B cell (primary cell): ENCODE measurements around the gene PRKCQ. TPM values are rescaled to one million over a fixed set of nuclear protein-coding genes. Genes with fewer than 3 reads are reported as not detected.

Experiments
- ATAC-seq: fragments of 200-7000 bp; cut with Tn5 transposase; one replicate; pipeline ENCODE4 v1.10.0; 2021; ENCODE audit warnings: low read depth, mild to moderate bottlenecking, moderate number of reproducible peaks, moderate library complexity
- CTCF ChIA-PET: fragments of 350-600 bp; sonication (Branson Sonifier 250); formaldehyde crosslinking; loops from one replicate; lab custom pipeline; 2021; ENCODE audit warnings: antibody characterized with exemption, inconsistent platforms; lab: Charles Lee
- POLR2A ChIA-PET: fragments of 350-600 bp; sonication (Branson Sonifier 250); formaldehyde crosslinking; loops from one replicate; lab custom pipeline; 2021; ENCODE audit warnings: antibody characterized with exemption; lab: Charles Lee
- DNase-seq: peaks from one replicate; pipeline ENCODE4 v3.0.0; 2013
- H2AFZ ChIP-seq: 2 replicates; pipeline ENCODE4 v1.6.1; 2012; ENCODE audit warnings: mild to moderate bottlenecking, low read depth, low read length; ENCODE audit not compliant: insufficient read depth, poor library complexity, severe bottlenecking
- H3K27ac ChIP-seq, 2 donors: 1 replicate in 1 of 2; 2 replicates in 1 of 2; pipeline ENCODE4 v1.5.1; 2012 to 2013; ENCODE audit warnings: low read length in 2 of 2, mild to moderate bottlenecking in 2 of 2, moderate library complexity in 1 of 2
- H3K27me3 ChIP-seq, 4 experiments: fragments of 200-600 bp in 1 of 4; sonication (generic) in 1 of 4; replicated peaks in 1 of 4; 1 replicate in 2 of 4; 2 replicates in 2 of 4; pipeline versions ENCODE4 v1.6.1 to v1.7.0; 2013 to 2016; ENCODE audit warnings: low read length in 3 of 4, mild to moderate bottlenecking in 2 of 4, mixed read lengths in 1 of 4, moderate library complexity in 1 of 4; ENCODE audit not compliant: insufficient read depth in 4 of 4, control insufficient read depth in 3 of 4; ENCODE audit errors: control extremely low read depth in 1 of 4
- H3K36me3 ChIP-seq, 2 experiments: replicated peaks in 1 of 2; 1 replicate in 1 of 2; 2 replicates in 1 of 2; pipeline versions ENCODE4 v1.6.1 to v1.7.1; 2013; ENCODE audit warnings: low read length in 1 of 2; ENCODE audit not compliant: insufficient read depth in 2 of 2, control insufficient read depth in 1 of 2; ENCODE audit errors: control extremely low read depth in 1 of 2, extremely low read depth in 1 of 2
- H3K4me1 ChIP-seq, 2 donors: fragments of 200-600 bp in 1 of 2; sonication (generic) in 1 of 2; 1 replicate in 1 of 2; 2 replicates in 1 of 2; pipeline versions ENCODE4 v1.5.1 to v1.6.1; 2013 to 2017; ENCODE audit warnings: low read length in 2 of 2; ENCODE audit not compliant: control insufficient read depth in 2 of 2, insufficient read depth in 2 of 2
- H3K4me2 ChIP-seq: replicated peaks from 2 replicates; pipeline ENCODE3; 2012; ENCODE audit warnings: mild to moderate bottlenecking, low read depth, low read length; ENCODE audit not compliant: poor library complexity, severe bottlenecking
- H3K4me3 ChIP-seq, 5 experiments: fragments of 200-600 bp in 1 of 5; sonication (generic) in 1 of 5; 1 replicate in 3 of 5; 2 replicates in 2 of 5; pipeline versions ENCODE4 v1.5.1 to v1.7.0; 2011 to 2016; ENCODE audit warnings: low read length in 4 of 5, mild to moderate bottlenecking in 4 of 5, low read depth in 2 of 5, control low read depth in 1 of 5, moderate library complexity in 1 of 5; ENCODE audit not compliant: insufficient read depth in 1 of 5; ENCODE audit errors: control extremely low read depth in 1 of 5, extremely low read depth in 1 of 5
- H3K79me2 ChIP-seq: fragments of 200-600 bp; sonication (generic); one replicate; pipeline ENCODE4 v1.6.0; 2016; ENCODE audit warnings: low read length; ENCODE audit not compliant: control insufficient read depth, insufficient read depth
- H3K9ac ChIP-seq: fragments of 200-600 bp; sonication (generic); 2 replicates; pipeline ENCODE4 v1.6.1; 2017; ENCODE audit warnings: mild to moderate bottlenecking, low read length, moderate library complexity
- H3K9me3 ChIP-seq, 3 donors: one replicate each; pipeline versions ENCODE4 v1.6.1 to v1.7.1; 2013; ENCODE audit warnings: low read length in 2 of 3; ENCODE audit not compliant: control insufficient read depth in 2 of 3, insufficient read depth in 1 of 3; ENCODE audit errors: control extremely low read depth in 1 of 3
- H4K20me1 ChIP-seq: 2 replicates; pipeline ENCODE4 v1.6.0; 2012; ENCODE audit warnings: mild to moderate bottlenecking, low read length; ENCODE audit not compliant: insufficient read depth, control insufficient read depth, poor library complexity, severe bottlenecking
- H3K27ac Mint-ChIP-seq: one replicate; pipeline ENCODE4 v1.8.0; 2021; ENCODE audit warnings: mixed read lengths
- H3K27me3 Mint-ChIP-seq: one replicate; pipeline ENCODE4 v1.8.0; 2021; ENCODE audit warnings: mixed read lengths
- H3K4me1 Mint-ChIP-seq: one replicate; pipeline ENCODE4 v1.8.0; 2021; ENCODE audit warnings: mixed read lengths
- H3K4me3 Mint-ChIP-seq: one replicate; pipeline ENCODE4 v1.8.0; 2021; ENCODE audit warnings: mixed read lengths
- H3K9me3 Mint-ChIP-seq: one replicate; pipeline ENCODE4 v1.8.0; 2022; ENCODE audit warnings: mixed read lengths; ENCODE audit not compliant: insufficient read depth
- EZH2 ChIP-seq: IDR thresholded peaks from 2 replicates; pipeline ENCODE4 v1.6.1; 2012; ENCODE audit warnings: borderline replicate concordance, low read depth, mild to moderate bottlenecking, moderate library complexity, low read length; ENCODE audit not compliant: insufficient read depth, poor library complexity, severe bottlenecking
- WGBS: methylation state at CpG from one replicate; pipeline ENCODE4 v1.1.5; 2013; ENCODE audit warnings: missing lambda C conversion rate; ENCODE audit not compliant: insufficient coverage; 5-methylcytosine and 5-hydroxymethylcytosine counted together
- intact Hi-C: fragments of 100-400 bp; cut with micrococcal nuclease; formaldehyde crosslinking; loops from one replicate; pipeline ENCODE4 v1.10.0; 2022
- polyA plus RNA-seq: library from polyadenylated mRNA; depleted of rRNA; stranded (reverse); fragments of >200 nt; gene quantifications from 2 replicates; pipeline ENCODE4 v1.2.3, GENCODE V29; 2012
- total RNA-seq, 2 donors: library from RNA; stranded (reverse); fragments of 120-200 nt in 1 of 2; gene quantifications; 1 replicate in 1 of 2; 2 replicates in 1 of 2; pipeline versions ENCODE4 v1.2.3 to v1.2.4, GENCODE V29; 2013 to 2022
- TF ChIP-seq, protein P1 (sequence below): fragments of 200-600 bp; IDR thresholded peaks from one replicate; pipeline ENCODE4 v1.8.0; 2022; ENCODE audit warnings: antibody characterized with exemption, mild to moderate bottlenecking

PRKCQ gene
- total and polyA plus RNA-seq, 2 donors (not counting 1 experiment from before 2014, with no cell fraction given), result 0.15 to 0.16 TPM

DNA sequence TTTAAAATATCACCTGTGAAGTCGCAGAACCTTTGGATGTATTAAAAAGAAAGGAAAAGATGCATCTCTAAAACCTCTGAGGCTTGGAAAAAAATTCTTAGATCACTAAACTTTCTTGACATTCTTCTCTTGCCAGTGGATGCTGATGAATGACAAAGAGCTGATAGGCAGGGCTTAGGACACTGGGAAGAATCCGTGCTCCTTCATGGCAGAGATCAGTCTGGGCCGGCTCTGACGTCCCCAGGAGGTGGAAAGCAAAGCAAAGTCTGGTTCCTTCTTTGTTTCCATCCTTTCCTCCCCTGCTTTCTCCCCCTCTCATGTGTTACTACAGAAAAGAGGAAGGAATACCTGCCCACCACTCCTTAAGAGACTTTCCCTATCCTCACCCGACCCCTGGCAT, 161.9 kb downstream of the PRKCQ start:
- Histone ChIP-seq H3K9ac (no peak overlapping the region), H3K9me3 (no peaks in the 10 kb centered on the region), H3K79me2 (no peaks in the 10 kb centered on the region), H2AFZ (no peak overlapping the region), H3K4me3 (no peak overlapping the region), H3K27ac (no peak overlapping the region), H3K4me1 (no peaks in the 10 kb centered on the region), H4K20me1 (no peaks in the 10 kb centered on the region), H3K4me2 (no peak overlapping the region), H3K36me3 (no peaks in the 10 kb centered on the region), H3K27me3 (no peaks in the 10 kb centered on the region)
- ChIA-PET CTCF (interaction anchor here (0.7 to 1.9 kb wide), 5 partner anchors 251 to 1269 kb away, joined by 4 to 16 read pairs (median 7); no protein-coding TSS in a partner anchor), POLR2A (no interaction called here)
- intact Hi-C loops, result loop anchor here (5.0 kb wide), 1 partner anchor 999 kb away; no protein-coding TSS in a partner anchor
- peaks cover 13% of the 10 kb centered on the region for H3K27me3 Mint-ChIP-seq
- no CpG with 5 or more reads among the region's 5 CpGs for WGBS
- H3K4me1 Mint-ChIP-seq, result no peaks in the 10 kb centered on the region
- TF ChIP-seq, protein P1, sequence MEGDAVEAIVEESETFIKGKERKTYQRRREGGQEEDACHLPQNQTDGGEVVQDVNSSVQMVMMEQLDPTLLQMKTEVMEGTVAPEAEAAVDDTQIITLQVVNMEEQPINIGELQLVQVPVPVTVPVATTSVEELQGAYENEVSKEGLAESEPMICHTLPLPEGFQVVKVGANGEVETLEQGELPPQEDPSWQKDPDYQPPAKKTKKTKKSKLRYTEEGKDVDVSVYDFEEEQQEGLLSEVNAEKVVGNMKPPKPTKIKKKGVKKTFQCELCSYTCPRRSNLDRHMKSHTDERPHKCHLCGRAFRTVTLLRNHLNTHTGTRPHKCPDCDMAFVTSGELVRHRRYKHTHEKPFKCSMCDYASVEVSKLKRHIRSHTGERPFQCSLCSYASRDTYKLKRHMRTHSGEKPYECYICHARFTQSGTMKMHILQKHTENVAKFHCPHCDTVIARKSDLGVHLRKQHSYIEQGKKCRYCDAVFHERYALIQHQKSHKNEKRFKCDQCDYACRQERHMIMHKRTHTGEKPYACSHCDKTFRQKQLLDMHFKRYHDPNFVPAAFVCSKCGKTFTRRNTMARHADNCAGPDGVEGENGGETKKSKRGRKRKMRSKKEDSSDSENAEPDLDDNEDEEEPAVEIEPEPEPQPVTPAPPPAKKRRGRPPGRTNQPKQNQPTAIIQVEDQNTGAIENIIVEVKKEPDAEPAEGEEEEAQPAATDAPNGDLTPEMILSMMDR, result no peak
- DNase-seq (no peak), ATAC-seq (no peak)
- no peaks in the 10 kb centered on the region for H3K9me3 Mint-ChIP-seq
- H3K27ac Mint-ChIP-seq, result no peak overlapping the region
- H3K4me3 Mint-ChIP-seq, result no peak overlapping the region

DNA sequence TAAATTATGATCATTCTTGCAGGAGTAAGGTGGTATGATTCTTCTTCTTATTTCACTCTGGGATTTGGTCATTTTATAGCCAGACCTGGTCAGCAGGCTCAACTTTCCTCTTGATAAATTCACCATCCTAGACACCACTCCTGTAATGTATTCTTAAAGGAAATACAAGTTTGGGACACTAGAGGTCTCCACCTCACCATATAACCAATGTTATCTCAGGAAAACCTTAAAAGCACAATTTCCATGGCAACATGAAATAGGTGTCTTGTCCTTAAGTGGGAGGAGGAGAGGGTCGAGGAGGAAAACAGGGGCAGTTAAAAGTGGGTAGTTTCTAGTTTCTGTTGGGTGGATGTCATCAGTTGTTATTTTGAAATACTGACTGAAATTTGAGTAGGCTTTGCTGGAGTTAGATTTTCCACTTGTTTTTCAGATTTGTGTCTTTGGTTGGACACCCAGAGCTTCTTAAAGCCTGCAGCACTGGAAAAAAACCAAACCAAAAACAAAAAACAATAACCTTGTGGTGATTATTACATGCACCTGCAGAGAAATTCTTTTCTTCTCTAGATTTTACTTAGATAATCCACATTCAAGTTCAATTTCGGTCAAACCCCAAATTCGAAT, 163.1 kb downstream of the PRKCQ start:
- peak; percentile 45 for ATAC-seq
- no peak overlapping the region for H2AFZ ChIP-seq
- H3K79me2 ChIP-seq, result no peaks in the 10 kb centered on the region
- no peak overlapping the region for H3K9ac ChIP-seq
- H3K9me3 Mint-ChIP-seq, result no peaks in the 10 kb centered on the region
- WGBS, result 64% methylated on average over 3 of the region's 3 CpGs
- peaks cover 13% of the 10 kb centered on the region for H3K27me3 Mint-ChIP-seq
- TF ChIP-seq EZH2, result no peak
- TF ChIP-seq, protein P1, result peak; percentile 81
- H3K4me3 ChIP-seq, result no peak overlapping the region
- no peaks in the 10 kb centered on the region for H3K36me3 ChIP-seq
- H3K4me1 ChIP-seq, result no peaks in the 10 kb centered on the region
- H3K27ac Mint-ChIP-seq, result no peak overlapping the region
- DNase-seq, result peak; percentile 64
- no peak overlapping the region for H3K4me3 Mint-ChIP-seq
- no peak overlapping the region for H3K4me2 ChIP-seq
- no peaks in the 10 kb centered on the region for H3K9me3 ChIP-seq
- CTCF ChIA-PET, result interaction anchor here (0.7 to 3.3 kb wide), 14 partner anchors 12 to 1270 kb away, joined by 3 to 26 read pairs (median 4); no protein-coding TSS in a partner anchor
- intact Hi-C loops, result loop anchor here (5.0 kb wide), 1 partner anchor 1000 kb away; no protein-coding TSS in a partner anchor
- no peak overlapping the region for H3K27ac ChIP-seq
- no peaks in the 10 kb centered on the region for H4K20me1 ChIP-seq
- POLR2A ChIA-PET, result no interaction called here
- no peaks in the 10 kb centered on the region for H3K4me1 Mint-ChIP-seq
- H3K27me3 ChIP-seq, result no peaks in the 10 kb centered on the region
